Measurements from ENCODE around the gene PTPRK.

- TF ChIP-seq CTCF (IDR thresholded peaks at IDR 0.05) (no peak), POLR2A (IDR thresholded peaks at IDR 0.05) (no peak)
These were observed 56.5 kb downstream of the PTPRK start for GRCh38 chr6:128463942-128464341.
